ENCODE results near the gene TNMD.
A peak's percentile ranks its signal among the peaks of the same experiment; 100 is the strongest.

The TNMD gene

GRCh38 chrX:100615005-100615404 is 30.3 kb downstream of the TNMD start:
- H3K4me3 ChIP-seq (ENCODE audit: control insufficient read depth in 1 of 7, extremely low read depth in 1 of 7, insufficient read depth in 4 of 7, low read depth in 2 of 7, low read length in 6 of 7), result no peak overlapping the region
- DNase-seq, result peak; percentile 43 to 68 (median 65)
- POLR2A ChIA-PET, result no interaction called here
- 13% methylated on average over 2 of the region's 3 CpGs for WGBS (ENCODE audit: insufficient coverage)
- H3K4me1 ChIP-seq (ENCODE audit: control extremely low read depth in 1 of 4, control insufficient read depth in 4 of 4, insufficient read depth in 4 of 4, low read length in 3 of 4), result no peaks in the 10 kb centered on the region
- H3K36me3 ChIP-seq (ENCODE audit: control insufficient read depth in 4 of 4, insufficient read depth in 4 of 4, low read length in 3 of 4), result no peaks in the 10 kb centered on the region
- no peaks in the 10 kb centered on the region for H3K9me3 ChIP-seq (ENCODE audit: control extremely low read depth in 1 of 5, control insufficient read depth in 4 of 5, insufficient read depth in 2 of 5, low read depth in 1 of 5, low read length in 4 of 5)
- H3K27me3 ChIP-seq (replicated peaks in 2 of 5; ENCODE audit: control insufficient read depth in 4 of 5, insufficient read depth in 5 of 5, low read length in 4 of 5), result peaks cover 0 to 51% (median 25%) of the 10 kb centered on the region in 5 experiments
- CTCF ChIA-PET, result interaction anchor here (0.6 to 2.5 kb wide), 7 partner anchors 11 to 106 kb away, joined by 3 to 10 read pairs (median 3); no protein-coding TSS in a partner anchor
- no peak overlapping the region for H3K27ac ChIP-seq (ENCODE audit: insufficient read depth in 1 of 2, low read depth in 1 of 2, low read length in 2 of 2, poor library complexity in 1 of 2, severe bottlenecking in 2 of 2)

GRCh38 chrX:100623001-100623400 is 38.3 kb downstream of the TNMD start:
- Histone ChIP-seq H3K36me3 (ENCODE audit: control insufficient read depth in 4 of 4, insufficient read depth in 4 of 4, low read length in 3 of 4) (no peaks in the 10 kb centered on the region), H3K4me3 (ENCODE audit: control insufficient read depth in 1 of 7, extremely low read depth in 1 of 7, insufficient read depth in 4 of 7, low read depth in 2 of 7, low read length in 6 of 7) (no peak overlapping the region), H3K9me3 (ENCODE audit: control extremely low read depth in 1 of 5, control insufficient read depth in 4 of 5, insufficient read depth in 2 of 5, low read depth in 1 of 5, low read length in 4 of 5) (no peaks in the 10 kb centered on the region), H3K27ac (ENCODE audit: insufficient read depth in 1 of 2, low read depth in 1 of 2, low read length in 2 of 2, poor library complexity in 1 of 2, severe bottlenecking in 2 of 2) (no peak overlapping the region), H3K4me1 (ENCODE audit: control extremely low read depth in 1 of 4, control insufficient read depth in 4 of 4, insufficient read depth in 4 of 4, low read length in 3 of 4) (peaks cover 8 to 15% (median 9%) of the 10 kb centered on the region in 4 experiments), H3K27me3 (replicated peaks in 2 of 5; ENCODE audit: control insufficient read depth in 4 of 5, insufficient read depth in 5 of 5, low read length in 4 of 5) (peaks cover 0 to 33% (median 18%) of the 10 kb centered on the region in 5 experiments)
- POLR2A ChIA-PET, result no interaction called here
- CTCF ChIA-PET, result no interaction called here
- no peak for DNase-seq
- 84% methylated on average over 3 of the region's 4 CpGs for WGBS (ENCODE audit: insufficient coverage)

- CTCF ChIA-PET, result interaction anchor here (0.7 kb wide), 1 partner anchor 11 kb away, joined by 3 read pairs; no protein-coding TSS in a partner anchor
- peak; percentile 67 to 93 (median 90) for DNase-seq
- no peaks in the 10 kb centered on the region for H3K36me3 ChIP-seq (ENCODE audit: control insufficient read depth in 4 of 4, insufficient read depth in 4 of 4, low read length in 3 of 4)
Measured at GRCh38 chrX:100625985-100626491, 41.3 kb downstream of the TNMD start.

GRCh38 chrX:100635040-100635439 is 50.3 kb downstream of the TNMD start:
- ChIA-PET CTCF (no interaction called here), POLR2A (no interaction called here)
- Histone ChIP-seq H3K36me3 (ENCODE audit: control insufficient read depth in 4 of 4, insufficient read depth in 4 of 4, low read length in 3 of 4) (peaks cover 0 to 2% (median 0%) of the 10 kb centered on the region in 4 experiments), H3K4me3 (ENCODE audit: control insufficient read depth in 1 of 7, extremely low read depth in 1 of 7, insufficient read depth in 4 of 7, low read depth in 2 of 7, low read length in 6 of 7) (no peak overlapping the region), H3K9me3 (ENCODE audit: control extremely low read depth in 1 of 5, control insufficient read depth in 4 of 5, insufficient read depth in 2 of 5, low read depth in 1 of 5, low read length in 4 of 5) (no peaks in the 10 kb centered on the region), H3K4me1 (ENCODE audit: control extremely low read depth in 1 of 4, control insufficient read depth in 4 of 4, insufficient read depth in 4 of 4, low read length in 3 of 4) (peaks cover 0 to 7% (median 0%) of the 10 kb centered on the region in 4 experiments), H3K27me3 (replicated peaks in 2 of 5; ENCODE audit: control insufficient read depth in 4 of 5, insufficient read depth in 5 of 5, low read length in 4 of 5) (peaks cover 4 to 68% (median 35%) of the 10 kb centered on the region in 5 experiments), H3K27ac (ENCODE audit: insufficient read depth in 1 of 2, low read depth in 1 of 2, low read length in 2 of 2, poor library complexity in 1 of 2, severe bottlenecking in 2 of 2) (no peak overlapping the region)
- WGBS (ENCODE audit: insufficient coverage), result 100% methylated on average over 3 of the region's 5 CpGs
- DNase-seq, result no peak

More at GRCh38 chrX:100625985-100626491, 41.3 kb downstream of the TNMD start:
- peaks cover 0 to 41% (median 29%) of the 10 kb centered on the region in 5 experiments for H3K27me3 ChIP-seq (replicated peaks in 2 of 5; ENCODE audit: control insufficient read depth in 4 of 5, insufficient read depth in 5 of 5, low read length in 4 of 5)
- H3K4me1 ChIP-seq (ENCODE audit: control extremely low read depth in 1 of 4, control insufficient read depth in 4 of 4, insufficient read depth in 4 of 4, low read length in 3 of 4), result peaks cover 8 to 15% (median 9%) of the 10 kb centered on the region in 4 experiments
- POLR2A ChIA-PET, result no interaction called here
- H3K27ac ChIP-seq (ENCODE audit: insufficient read depth in 1 of 2, low read depth in 1 of 2, low read length in 2 of 2, poor library complexity in 1 of 2, severe bottlenecking in 2 of 2), result no peak overlapping the region
- H3K4me3 ChIP-seq (ENCODE audit: control insufficient read depth in 1 of 7, extremely low read depth in 1 of 7, insufficient read depth in 4 of 7, low read depth in 2 of 7, low read length in 6 of 7), result no peak overlapping the region
- WGBS (ENCODE audit: insufficient coverage), result no CpG with 5 or more reads among the region's 5 CpGs
- no peaks in the 10 kb centered on the region for H3K9me3 ChIP-seq (ENCODE audit: control extremely low read depth in 1 of 5, control insufficient read depth in 4 of 5, insufficient read depth in 2 of 5, low read depth in 1 of 5, low read length in 4 of 5)

GRCh38 chrX:100635989-100636320 is 51.2 kb downstream of the TNMD start:
- 73% methylated on average over 6 of the region's 8 CpGs for WGBS (ENCODE audit: insufficient coverage)
- peaks cover 2 to 67% (median 33%) of the 10 kb centered on the region in 5 experiments for H3K27me3 ChIP-seq (replicated peaks in 2 of 5; ENCODE audit: control insufficient read depth in 4 of 5, insufficient read depth in 5 of 5, low read length in 4 of 5)
- H3K27ac ChIP-seq (ENCODE audit: insufficient read depth in 1 of 2, low read depth in 1 of 2, low read length in 2 of 2, poor library complexity in 1 of 2, severe bottlenecking in 2 of 2), result no peak overlapping the region
- ChIA-PET CTCF (no interaction called here), POLR2A (no interaction called here)
- peaks cover 0 to 2% (median 0%) of the 10 kb centered on the region in 4 experiments for H3K36me3 ChIP-seq (ENCODE audit: control insufficient read depth in 4 of 4, insufficient read depth in 4 of 4, low read length in 3 of 4)
- peaks cover 0 to 7% (median 0%) of the 10 kb centered on the region in 4 experiments for H3K4me1 ChIP-seq (ENCODE audit: control extremely low read depth in 1 of 4, control insufficient read depth in 4 of 4, insufficient read depth in 4 of 4, low read length in 3 of 4)
- no peaks in the 10 kb centered on the region for H3K9me3 ChIP-seq (ENCODE audit: control extremely low read depth in 1 of 5, control insufficient read depth in 4 of 5, insufficient read depth in 2 of 5, low read depth in 1 of 5, low read length in 4 of 5)
- no peak for DNase-seq
- peak overlapping the region in 2 of 7 experiments; percentile 19 to 63 for H3K4me3 ChIP-seq (ENCODE audit: control insufficient read depth in 1 of 7, extremely low read depth in 1 of 7, insufficient read depth in 4 of 7, low read depth in 2 of 7, low read length in 6 of 7)

GRCh38 chrX:100636321-100636991 is 51.7 kb downstream of the TNMD start, which contains the start of gene TSPAN6:
TSPAN6 (minus strand) TSS chrX:100636806; CDS start chrX:100636694, 112 bp downstream.
- DNase-seq, result peak; percentile 42 to 64 (median 61)
- Histone ChIP-seq H3K4me1 (ENCODE audit: control extremely low read depth in 1 of 4, control insufficient read depth in 4 of 4, insufficient read depth in 4 of 4, low read length in 3 of 4) (peaks cover 0 to 7% (median 0%) of the 10 kb centered on the region in 4 experiments), H3K9me3 (ENCODE audit: control extremely low read depth in 1 of 5, control insufficient read depth in 4 of 5, insufficient read depth in 2 of 5, low read depth in 1 of 5, low read length in 4 of 5) (no peaks in the 10 kb centered on the region), H3K4me3 (ENCODE audit: control insufficient read depth in 1 of 7, extremely low read depth in 1 of 7, insufficient read depth in 4 of 7, low read depth in 2 of 7, low read length in 6 of 7) (peak within 1 kb of the TSS in 6 of 7 experiments; percentile 19 to 63 (median 42)), H3K27ac (ENCODE audit: insufficient read depth in 1 of 2, low read depth in 1 of 2, low read length in 2 of 2, poor library complexity in 1 of 2, severe bottlenecking in 2 of 2) (no peak within 1 kb of the TSS), H3K27me3 (replicated peaks in 2 of 5; ENCODE audit: control insufficient read depth in 4 of 5, insufficient read depth in 5 of 5, low read length in 4 of 5) (peaks cover 2 to 65% (median 31%) of the 10 kb centered on the region in 5 experiments), H3K36me3 (ENCODE audit: control insufficient read depth in 4 of 4, insufficient read depth in 4 of 4, low read length in 3 of 4) (peaks cover 0 to 2% (median 0%) of the 10 kb centered on the region in 4 experiments)
- CTCF ChIA-PET, result interaction anchor here (0.9 to 1.5 kb wide), 3 partner anchors 11 to 21 kb away, joined by 3 to 4 read pairs (median 3); no protein-coding TSS in a partner anchor
- 40% methylated on average over 41 of the region's 51 CpGs for WGBS (ENCODE audit: insufficient coverage)
- POLR2A ChIA-PET, result no interaction called here

- POLR2A ChIA-PET, result no interaction called here
- CTCF ChIA-PET, result interaction anchor here (1.0 to 1.4 kb wide), 3 partner anchors 13 to 32 kb away, joined by 3 to 6 read pairs (median 4); no protein-coding TSS in a partner anchor
- 90% methylated on average over 1 of the region's 3 CpGs for WGBS (ENCODE audit: insufficient coverage)
Measured at GRCh38 chrX:100642290-100642689, 57.6 kb downstream of the TNMD start.

More at GRCh38 chrX:100642290-100642689, 57.6 kb downstream of the TNMD start:
- Histone ChIP-seq H3K36me3 (ENCODE audit: control insufficient read depth in 4 of 4, insufficient read depth in 4 of 4, low read length in 3 of 4) (no peaks in the 10 kb centered on the region), H3K4me1 (ENCODE audit: control extremely low read depth in 1 of 4, control insufficient read depth in 4 of 4, insufficient read depth in 4 of 4, low read length in 3 of 4) (peaks cover 0 to 3% (median 0%) of the 10 kb centered on the region in 4 experiments), H3K4me3 (ENCODE audit: control insufficient read depth in 1 of 7, extremely low read depth in 1 of 7, insufficient read depth in 4 of 7, low read depth in 2 of 7, low read length in 6 of 7) (no peak overlapping the region), H3K27me3 (replicated peaks in 2 of 5; ENCODE audit: control insufficient read depth in 4 of 5, insufficient read depth in 5 of 5, low read length in 4 of 5) (peaks cover 2 to 51% (median 18%) of the 10 kb centered on the region in 5 experiments), H3K9me3 (ENCODE audit: control extremely low read depth in 1 of 5, control insufficient read depth in 4 of 5, insufficient read depth in 2 of 5, low read depth in 1 of 5, low read length in 4 of 5) (no peaks in the 10 kb centered on the region), H3K27ac (ENCODE audit: insufficient read depth in 1 of 2, low read depth in 1 of 2, low read length in 2 of 2, poor library complexity in 1 of 2, severe bottlenecking in 2 of 2) (no peak overlapping the region)
- DNase-seq, result no peak

Data from common myeloid progenitor, CD34-positive (primary cell).